ENCODE data around the gene CEP164. TPM values are rescaled to one million over a fixed set of nuclear protein-coding genes. Genes with fewer than 3 reads are reported as not detected.
A peak's percentile ranks its signal among the peaks of the same experiment; 100 is the strongest.

CEP164 gene
- total and polyA plus RNA-seq, 8 donors: 27.4 to 43.6 (median 33.5) TPM

- Histone ChIP-seq H3K9me3 (no peaks in the 10 kb centered on the region), H3K27me3 (peaks cover 0 to 11% of the 10 kb centered on the region in 2 donors), H3K4me1 (no peaks in the 10 kb centered on the region), H3K36me3 (peaks cover 0 to 26% of the 10 kb centered on the region in 2 donors), H3K4me3 (no peak overlapping the region), H3K27ac (no peak overlapping the region)
- DNase-seq (no peak), ATAC-seq (no peak)
- TF ChIP-seq CTCF (IDR thresholded peaks at IDR 0.05): no peak
- intact Hi-C loops (cut with DNase I): no loop called here
Observed at GRCh38 chr11:117414724-117415123, 87.1 kb downstream of the CEP164 start.

DNA sequence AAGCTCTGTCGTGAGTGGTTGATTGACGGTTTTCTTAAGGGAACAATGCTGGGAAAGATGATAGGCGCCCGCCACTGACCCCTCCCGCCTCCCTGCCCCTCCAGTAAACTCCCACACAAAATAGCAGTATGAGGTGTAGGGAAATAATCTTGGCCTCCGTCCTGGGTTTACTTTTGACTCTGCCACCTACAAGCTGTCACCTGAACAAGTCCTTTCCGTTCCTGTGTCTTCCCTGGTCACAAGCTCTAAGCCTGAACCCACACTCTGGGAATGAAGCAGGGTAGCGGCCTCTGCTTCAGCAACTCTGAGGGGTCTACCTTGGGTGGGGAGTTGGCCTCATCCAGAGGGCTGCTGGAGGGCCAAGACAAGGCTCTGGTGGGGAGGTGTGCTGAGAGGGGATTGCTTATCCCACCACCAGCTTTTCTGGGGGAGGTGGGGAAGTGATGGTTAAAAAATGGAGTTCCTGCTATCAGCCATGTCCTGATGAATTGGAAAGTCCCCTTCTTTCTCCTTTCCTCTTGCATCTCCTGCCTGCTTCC, 87.8 kb downstream of the CEP164 start:
- peaks cover 0 to 11% of the 10 kb centered on the region in 2 donors for H3K27me3 ChIP-seq
- H3K27ac ChIP-seq: no peak overlapping the region
- H3K9me3 ChIP-seq: no peaks in the 10 kb centered on the region
- H3K4me3 ChIP-seq: no peak overlapping the region
- intact Hi-C loops (cut with DNase I): no loop called here
- TF ChIP-seq CTCF (IDR thresholded peaks at IDR 0.05): no peak
- DNase-seq: peak in 1 of 4 donors; percentile 12
- peaks cover 0 to 19% of the 10 kb centered on the region in 2 donors for H3K36me3 ChIP-seq
- H3K4me1 ChIP-seq: no peaks in the 10 kb centered on the region
- ATAC-seq: no peak

- intact Hi-C loops (cut with DNase I): no loop called here
- Histone ChIP-seq H3K4me1 (no peaks in the 10 kb centered on the region), H3K9me3 (no peaks in the 10 kb centered on the region), H3K36me3 (peaks cover 0 to under 1% of the 10 kb centered on the region in 2 donors), H3K4me3 (no peak overlapping the region), H3K27me3 (peaks cover 0 to 11% of the 10 kb centered on the region in 2 donors), H3K27ac (no peak overlapping the region)
- no peak for TF ChIP-seq CTCF (IDR thresholded peaks at IDR 0.05)
- peak in 1 of 4 donors; percentile 12 for DNase-seq
- ATAC-seq: no peak
Observed at GRCh38 chr11:117417342-117417741, 89.7 kb downstream of the CEP164 start.

- H3K4me3 ChIP-seq: no peak overlapping the region
- H3K4me1 ChIP-seq: no peaks in the 10 kb centered on the region
- no peak for TF ChIP-seq CTCF (IDR thresholded peaks at IDR 0.05)
- H3K9me3 ChIP-seq: no peaks in the 10 kb centered on the region
- no peak overlapping the region for H3K27ac ChIP-seq
- no peak for ATAC-seq
- no peaks in the 10 kb centered on the region for H3K36me3 ChIP-seq
- peaks cover 0 to 11% of the 10 kb centered on the region in 2 donors for H3K27me3 ChIP-seq
- intact Hi-C loops (cut with DNase I): no loop called here
- peak in 1 of 4 donors; percentile 19 for DNase-seq
Observed at GRCh38 chr11:117417856-117418255, 90.2 kb downstream of the CEP164 start.

DNA sequence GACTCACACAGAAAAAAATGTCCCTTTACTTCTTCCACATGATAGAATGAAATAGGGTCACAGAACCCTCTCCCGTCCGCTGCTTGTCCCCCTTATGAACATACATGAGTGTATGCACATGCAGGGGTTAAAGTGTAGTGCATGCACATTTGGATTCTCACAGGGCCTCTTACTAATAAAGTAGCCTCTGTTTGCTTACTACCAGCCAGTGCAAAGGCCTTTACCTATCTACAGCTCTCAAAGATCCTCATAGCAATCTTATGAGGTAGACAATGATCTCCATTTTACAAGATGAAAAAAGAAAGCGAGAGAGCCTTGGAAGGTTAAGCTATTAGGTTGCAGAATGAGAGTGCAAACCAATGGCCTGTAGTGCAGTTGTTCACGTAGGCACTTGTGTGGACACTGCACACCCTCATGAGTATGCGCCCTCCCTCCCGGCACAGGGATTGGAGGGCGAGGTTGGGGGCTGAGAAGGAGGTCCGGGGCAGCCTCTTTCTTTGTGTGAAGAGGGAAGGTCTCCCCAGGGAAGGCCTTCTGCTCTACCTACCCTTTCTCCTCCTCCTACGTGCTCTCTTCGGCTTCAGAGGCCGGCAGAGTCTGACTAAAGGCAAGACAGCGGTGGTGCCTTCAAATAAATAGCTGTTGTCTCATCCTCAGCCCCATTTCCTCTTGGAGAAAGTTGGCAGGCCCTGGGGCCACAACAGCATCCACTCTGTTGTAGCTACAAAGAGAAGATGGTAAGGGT, 91.3 kb downstream of the CEP164 start:
- Histone ChIP-seq H3K4me1 (no peaks in the 10 kb centered on the region), H3K27me3 (peaks cover 0 to 11% of the 10 kb centered on the region in 2 donors), H3K27ac (no peak overlapping the region), H3K9me3 (no peaks in the 10 kb centered on the region), H3K4me3 (no peak overlapping the region), H3K36me3 (no peaks in the 10 kb centered on the region)
- TF ChIP-seq CTCF (IDR thresholded peaks at IDR 0.05): no peak
- intact Hi-C loops (cut with DNase I): no loop called here
- DNase-seq: peak in 1 of 4 donors; percentile 20
- no peak for ATAC-seq
